ENCODE results near the gene DCBLD1.

DCBLD1 gene

DNA sequence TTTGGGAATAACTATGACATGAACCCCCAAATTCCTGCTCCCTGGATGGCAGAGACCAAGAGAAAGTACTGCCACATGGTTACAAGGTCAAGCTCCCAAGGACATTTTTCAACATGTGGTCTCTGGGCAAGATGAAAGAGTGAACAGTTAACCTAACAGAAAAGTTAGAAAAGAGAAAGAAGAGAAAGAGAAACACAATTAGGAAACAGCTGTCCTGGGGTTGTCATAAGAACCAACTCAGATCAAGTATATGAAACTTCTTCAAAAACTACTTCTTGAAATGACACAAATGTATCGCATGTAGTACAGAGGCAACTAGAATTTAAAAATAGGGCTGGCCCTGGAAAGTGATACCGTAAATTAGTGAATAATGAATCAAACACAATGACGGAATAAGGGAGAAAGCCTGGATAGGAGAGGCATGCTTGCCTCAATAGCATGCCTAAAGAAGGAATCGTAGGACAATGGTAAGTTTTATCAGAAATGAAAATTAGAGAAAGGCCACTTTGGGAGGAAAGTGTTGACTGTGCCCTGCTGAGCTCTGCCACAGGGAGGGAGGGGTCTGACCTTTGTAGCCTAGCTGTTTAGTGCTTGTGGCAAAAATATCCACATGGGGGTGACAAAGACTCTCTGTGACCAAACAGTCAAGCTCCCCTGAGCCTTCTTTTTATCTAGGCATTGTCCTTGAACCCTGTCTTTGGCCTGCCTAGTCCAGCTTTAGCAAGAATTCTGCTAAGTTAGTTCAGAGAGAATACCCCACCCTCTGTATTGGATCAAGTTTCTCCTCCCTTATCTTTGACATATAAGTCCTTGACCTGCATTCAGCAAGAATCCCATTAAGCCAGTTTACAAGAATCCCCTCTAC is 4.3 kb upstream of the DCBLD1 start:
- H3K27me3 ChIP-seq (replicated peaks), result no peaks in the 10 kb centered on the region
- in situ Hi-C loops (cut with HindIII; ENCODE audit: low pct_ligation_motif_present, low sequenced_read_pairs), result no loop called here
- no peak overlapping the region for H3K4me3 ChIP-seq (ENCODE audit: low read depth, low read length)
- DNase-seq, result no peak
- H3K36me3 ChIP-seq (replicated peaks), result no peaks in the 10 kb centered on the region
- TF ChIP-seq, protein P1, sequence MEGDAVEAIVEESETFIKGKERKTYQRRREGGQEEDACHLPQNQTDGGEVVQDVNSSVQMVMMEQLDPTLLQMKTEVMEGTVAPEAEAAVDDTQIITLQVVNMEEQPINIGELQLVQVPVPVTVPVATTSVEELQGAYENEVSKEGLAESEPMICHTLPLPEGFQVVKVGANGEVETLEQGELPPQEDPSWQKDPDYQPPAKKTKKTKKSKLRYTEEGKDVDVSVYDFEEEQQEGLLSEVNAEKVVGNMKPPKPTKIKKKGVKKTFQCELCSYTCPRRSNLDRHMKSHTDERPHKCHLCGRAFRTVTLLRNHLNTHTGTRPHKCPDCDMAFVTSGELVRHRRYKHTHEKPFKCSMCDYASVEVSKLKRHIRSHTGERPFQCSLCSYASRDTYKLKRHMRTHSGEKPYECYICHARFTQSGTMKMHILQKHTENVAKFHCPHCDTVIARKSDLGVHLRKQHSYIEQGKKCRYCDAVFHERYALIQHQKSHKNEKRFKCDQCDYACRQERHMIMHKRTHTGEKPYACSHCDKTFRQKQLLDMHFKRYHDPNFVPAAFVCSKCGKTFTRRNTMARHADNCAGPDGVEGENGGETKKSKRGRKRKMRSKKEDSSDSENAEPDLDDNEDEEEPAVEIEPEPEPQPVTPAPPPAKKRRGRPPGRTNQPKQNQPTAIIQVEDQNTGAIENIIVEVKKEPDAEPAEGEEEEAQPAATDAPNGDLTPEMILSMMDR (IDR thresholded peaks at IDR 0.05; ENCODE audit: low read depth, low read length, missing control alignments), result peak; percentile 33
- H3K27ac ChIP-seq, result no peak overlapping the region

DNA sequence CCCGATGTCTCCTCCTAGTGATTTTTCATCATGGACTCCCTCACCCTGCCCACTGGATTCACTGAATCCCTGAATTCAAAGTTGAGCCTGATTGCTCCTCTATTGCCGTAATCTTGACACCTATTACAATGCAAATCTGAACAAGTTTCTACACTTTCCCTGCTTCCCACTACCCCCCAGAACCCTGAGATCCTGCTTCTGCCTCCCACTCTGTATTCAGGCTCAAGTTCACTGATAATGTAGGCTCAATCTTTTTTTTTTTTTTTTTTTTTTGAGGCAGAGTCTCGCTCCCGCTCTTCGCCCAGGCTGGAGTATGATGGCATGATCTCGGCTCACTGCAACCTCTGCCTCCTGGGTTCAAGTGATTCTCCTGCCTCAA is 3.6 kb upstream of the DCBLD1 start:
- Histone ChIP-seq H3K27me3 (replicated peaks) (no peaks in the 10 kb centered on the region), H3K27ac (no peak overlapping the region), H3K36me3 (replicated peaks) (no peaks in the 10 kb centered on the region), H3K4me3 (ENCODE audit: low read depth, low read length) (no peak overlapping the region)
- in situ Hi-C loops (cut with HindIII; ENCODE audit: low pct_ligation_motif_present, low sequenced_read_pairs), result no loop called here
- TF ChIP-seq, protein P1 (IDR thresholded peaks at IDR 0.05; ENCODE audit: low read depth, low read length, missing control alignments), result no peak
- DNase-seq, result no peak

DNA sequence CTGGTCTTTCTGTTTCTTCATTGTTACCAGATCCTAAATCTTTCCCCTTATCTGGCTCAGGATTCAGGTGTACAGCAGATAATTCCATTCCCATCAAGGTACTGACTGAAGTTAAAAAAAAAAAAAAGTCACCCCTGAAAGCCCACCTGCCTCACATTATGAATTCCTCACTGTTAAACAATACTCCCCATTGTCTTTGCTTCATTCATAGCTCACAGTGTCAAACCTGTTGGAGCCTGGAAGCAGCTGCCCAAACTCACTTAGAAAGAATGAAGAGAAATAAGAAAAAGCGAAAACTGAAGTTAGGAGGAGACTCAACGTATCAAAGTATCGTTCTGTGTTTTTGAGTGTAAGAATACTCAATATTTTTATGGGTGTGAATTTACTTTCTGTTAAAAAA is 1.8 kb upstream of the DCBLD1 start:
- in situ Hi-C loops (cut with HindIII; ENCODE audit: low pct_ligation_motif_present, low sequenced_read_pairs), result no loop called here
- DNase-seq, result no peak
- Histone ChIP-seq H3K4me3 (ENCODE audit: low read depth, low read length) (no peak overlapping the region), H3K36me3 (replicated peaks) (no peaks in the 10 kb centered on the region), H3K27me3 (replicated peaks) (no peaks in the 10 kb centered on the region), H3K27ac (no peak overlapping the region)
- TF ChIP-seq, protein P1 (IDR thresholded peaks at IDR 0.05; ENCODE audit: low read depth, low read length, missing control alignments), result no peak

DNA sequence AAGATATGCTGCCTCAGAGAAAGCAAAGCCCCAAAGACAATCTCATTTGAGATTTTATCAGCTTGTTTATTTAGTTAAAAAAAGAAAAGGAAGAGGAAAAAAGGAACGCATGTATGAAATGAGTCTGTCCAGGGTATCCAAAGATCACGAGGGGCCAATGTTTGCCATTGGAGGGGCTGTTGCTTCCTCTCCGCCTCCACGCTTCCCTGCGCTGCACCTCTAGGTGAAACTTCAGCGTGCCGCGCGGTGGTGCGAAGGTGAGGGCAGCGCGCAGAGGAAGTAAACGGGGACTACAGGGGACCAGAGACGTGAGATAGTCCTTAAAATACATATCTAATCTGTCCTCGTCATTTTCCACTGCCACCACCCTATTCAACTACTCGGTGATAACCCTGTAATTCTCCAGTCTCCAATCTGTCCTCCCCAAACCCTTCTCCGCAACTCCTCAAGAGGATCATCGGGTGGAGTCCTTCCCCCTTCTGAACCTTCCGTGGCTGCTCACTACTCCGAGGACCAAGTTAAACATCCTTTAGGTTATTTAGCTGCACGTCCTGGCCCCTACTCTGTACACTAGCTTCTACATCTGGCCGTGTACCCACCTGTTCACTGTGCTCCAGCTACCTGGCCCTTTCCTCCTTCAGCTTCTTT is 1.1 kb upstream of the DCBLD1 start:
- no peaks in the 10 kb centered on the region for H3K27me3 ChIP-seq (replicated peaks)
- no peaks in the 10 kb centered on the region for H3K36me3 ChIP-seq (replicated peaks)
- H3K4me3 ChIP-seq (ENCODE audit: low read depth, low read length), result no peak overlapping the region
- no peak for DNase-seq
- no peak overlapping the region for H3K27ac ChIP-seq
- in situ Hi-C loops (cut with HindIII; ENCODE audit: low pct_ligation_motif_present, low sequenced_read_pairs), result no loop called here
- TF ChIP-seq, protein P1 (IDR thresholded peaks at IDR 0.05; ENCODE audit: low read depth, low read length, missing control alignments), result no peak

DNA sequence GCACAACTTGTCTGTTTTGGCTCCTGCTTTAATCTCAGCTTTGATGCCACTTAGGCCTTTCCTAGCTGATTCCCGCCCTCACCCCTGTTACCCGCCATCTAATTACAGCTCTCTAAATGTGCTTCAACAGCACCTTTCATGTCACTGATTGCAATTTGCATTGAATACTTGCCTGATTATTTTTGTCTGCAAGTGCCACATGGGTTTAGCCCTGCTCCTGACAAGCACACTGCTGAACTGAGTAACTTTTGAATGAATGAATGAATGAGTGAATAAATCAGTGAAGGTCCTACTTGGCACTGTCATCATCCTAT is 591 bp upstream of the DCBLD1 start:
- H3K27ac ChIP-seq, result no peak overlapping the region
- in situ Hi-C loops (cut with HindIII; ENCODE audit: low pct_ligation_motif_present, low sequenced_read_pairs), result no loop called here
- H3K4me3 ChIP-seq (ENCODE audit: low read depth, low read length), result peak overlapping the region; percentile 91
- H3K27me3 ChIP-seq (replicated peaks), result no peaks in the 10 kb centered on the region
- no peaks in the 10 kb centered on the region for H3K36me3 ChIP-seq (replicated peaks)
- TF ChIP-seq, protein P1 (IDR thresholded peaks at IDR 0.05; ENCODE audit: low read depth, low read length, missing control alignments), result no peak
- no peak for DNase-seq
